Activated CD4-positive, alpha-beta T cell treated with anti-CD3 and anti-CD28 coated beads for 24 hours (primary cell): ENCODE data around the gene CLEC2D.
"Not testable (repeated sequence)": the region's sequence is repeated elsewhere in the genome, so short reads cannot be mapped to it uniquely, and the experiment has no call there.

Experiments
- DNase-seq, 2 donors: peaks; one replicate each; pipeline ENCODE4 v3.0.0-alpha.2; 2020; ENCODE audit warnings: low read depth in 2 of 2

Gene CLEC2D

DNA sequence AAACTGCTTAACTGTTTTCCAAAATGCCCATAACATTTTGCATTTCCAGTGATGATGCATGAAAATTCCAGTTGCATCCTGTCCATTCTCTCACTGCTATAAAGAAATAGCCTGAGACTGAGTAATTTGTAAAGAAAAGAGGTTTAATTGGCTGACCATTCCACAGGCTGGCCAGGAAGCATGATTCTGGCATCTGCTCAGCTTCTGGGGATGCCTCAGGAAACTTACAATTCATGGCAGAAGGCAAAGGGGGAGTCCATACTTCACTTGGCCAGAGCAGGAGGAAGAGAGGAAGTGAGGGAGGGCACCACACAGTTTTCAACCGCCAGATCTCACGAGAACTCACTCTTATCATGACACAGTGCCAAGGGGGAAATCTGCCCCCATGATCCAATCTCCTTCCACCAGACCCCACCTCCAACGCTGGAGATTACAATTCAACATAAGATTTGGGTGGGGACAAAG, 18.2 kb upstream of the CLEC2D start:
- peak in 1 of 2 donors; percentile 48 for DNase-seq

DNA sequence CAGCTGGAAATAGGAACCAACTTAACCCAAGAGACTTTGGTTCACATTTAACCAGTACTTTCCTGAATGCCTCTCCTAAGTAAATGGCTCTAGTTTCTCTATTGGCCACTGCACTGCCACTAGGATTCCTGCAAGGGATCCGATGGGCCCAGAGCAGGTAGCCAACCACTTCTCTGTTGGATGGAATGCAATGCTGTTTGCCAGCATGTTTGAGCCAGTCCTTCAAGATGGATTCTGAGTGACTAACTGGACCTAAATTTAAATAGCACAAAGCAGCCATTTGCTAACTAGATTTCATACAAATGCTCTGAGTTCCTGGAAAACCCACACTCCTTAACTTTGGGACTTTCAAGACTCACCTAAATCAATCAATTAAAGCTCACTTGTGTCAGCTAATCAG, 9.5 kb upstream of the CLEC2D start:
- no peak for DNase-seq

DNA sequence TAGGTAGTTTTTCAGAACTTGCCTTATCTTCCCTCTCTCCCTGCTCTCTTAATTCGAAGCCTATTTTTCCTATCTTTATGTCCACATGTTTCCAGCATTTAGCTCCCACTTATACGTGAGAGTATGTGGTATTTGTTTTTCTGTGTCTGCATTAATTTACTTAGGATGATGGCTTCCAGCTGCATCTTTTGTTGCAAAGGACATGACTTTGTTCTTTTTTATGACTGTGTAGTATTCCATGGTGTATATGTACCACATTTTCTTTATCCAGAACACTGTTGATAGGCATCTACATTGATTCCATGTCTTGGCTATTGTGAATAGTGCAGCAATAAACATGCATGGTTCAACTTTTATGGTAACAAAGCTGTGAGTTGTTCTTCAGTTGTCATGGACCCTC, 7.8 kb upstream of the CLEC2D start:
- no peak for DNase-seq

DNA sequence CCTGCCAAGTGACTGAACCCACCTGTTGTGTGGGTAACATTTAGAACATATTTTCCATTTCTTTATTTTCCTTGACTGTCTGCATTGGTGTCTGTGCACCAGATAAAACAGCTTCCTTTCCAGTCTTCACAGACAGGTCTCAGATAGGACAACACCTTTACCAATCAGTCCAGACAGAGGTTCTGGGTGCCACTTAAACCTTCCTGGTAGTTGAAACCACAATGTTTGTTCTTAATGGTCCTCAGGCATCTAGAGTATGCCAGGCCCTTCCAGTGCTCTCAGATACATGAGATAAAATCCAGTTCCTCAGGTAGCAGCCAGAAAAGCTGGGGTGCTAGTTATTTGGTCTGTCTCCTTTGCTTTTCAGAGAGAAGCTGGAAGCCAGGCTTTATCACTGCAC, 7.0 kb upstream of the CLEC2D start:
- no peak for DNase-seq

DNA sequence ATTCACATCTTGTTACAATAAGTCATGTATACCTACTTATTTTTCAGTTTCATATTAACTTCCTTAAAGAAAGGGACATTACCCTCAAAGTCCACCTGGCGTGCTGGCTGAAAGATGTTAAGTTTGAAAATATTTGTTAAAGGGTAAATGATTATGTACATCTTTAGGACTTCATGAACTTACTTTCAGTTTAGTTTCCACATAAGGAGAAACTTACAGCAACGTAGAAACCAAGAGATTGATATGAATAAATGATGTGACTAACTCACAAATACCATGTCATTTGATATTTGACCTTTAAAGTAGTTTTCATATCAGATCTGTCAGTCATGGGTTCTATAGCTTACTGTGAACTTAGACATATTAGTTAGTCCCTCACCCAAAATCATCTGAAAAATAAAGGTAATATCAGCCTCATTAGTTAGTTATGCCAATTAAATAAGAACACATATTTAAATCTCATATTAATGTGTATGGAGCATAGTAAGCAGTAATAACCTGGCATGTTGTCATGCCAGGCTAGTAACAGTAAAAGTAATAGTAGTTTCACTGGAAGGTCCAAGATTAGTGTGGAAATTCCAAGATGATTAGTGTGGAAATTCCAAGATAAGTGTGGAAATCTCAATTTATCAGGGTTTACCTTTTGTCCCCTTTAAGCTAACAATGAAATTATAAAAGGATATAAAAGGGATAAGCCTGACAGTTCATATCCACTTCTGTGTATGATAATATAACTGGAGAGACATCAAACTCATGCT, 1.9 kb upstream of the CLEC2D start:
- no peak for DNase-seq

DNA sequence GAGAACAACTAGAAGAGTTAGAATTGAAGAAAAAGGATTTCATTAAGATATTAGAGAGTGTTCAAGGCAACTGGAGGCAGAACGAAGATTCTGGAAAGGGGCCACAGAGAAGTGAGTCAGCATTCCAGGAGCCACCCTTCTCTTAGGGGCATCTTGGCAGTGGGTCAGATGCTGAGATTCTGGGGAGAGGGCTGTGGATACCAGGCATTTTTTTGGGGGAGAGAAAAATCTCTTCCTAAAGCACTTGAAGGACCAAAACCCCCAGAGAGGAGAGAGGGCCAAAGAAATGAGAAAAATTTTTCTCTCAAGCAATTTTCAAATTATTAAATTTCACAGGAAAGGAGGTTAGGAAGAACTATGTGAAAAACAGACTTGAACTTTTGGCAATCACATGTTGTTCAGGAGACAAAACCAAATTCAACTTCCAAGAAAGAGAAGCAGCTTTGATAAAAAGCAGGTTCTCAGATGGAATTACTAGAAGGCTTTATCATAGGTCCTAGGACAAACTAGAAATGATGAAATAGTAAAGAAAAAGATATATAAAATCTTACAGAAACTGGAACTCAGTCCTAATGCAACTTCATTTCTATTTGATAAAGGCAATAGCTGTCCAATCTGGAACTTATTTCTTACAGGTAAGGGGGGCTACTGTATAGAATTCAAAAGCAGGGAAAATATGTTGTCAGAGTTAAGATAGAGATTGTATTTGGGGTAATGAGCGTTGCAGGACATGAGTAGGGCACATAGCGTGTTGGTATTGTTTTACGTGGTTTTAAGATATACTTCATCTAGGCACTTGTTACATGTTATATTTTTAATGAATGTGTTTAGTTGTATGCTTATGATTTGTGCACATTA, 1.1 kb upstream of the CLEC2D start:
- no peak for DNase-seq

DNA sequence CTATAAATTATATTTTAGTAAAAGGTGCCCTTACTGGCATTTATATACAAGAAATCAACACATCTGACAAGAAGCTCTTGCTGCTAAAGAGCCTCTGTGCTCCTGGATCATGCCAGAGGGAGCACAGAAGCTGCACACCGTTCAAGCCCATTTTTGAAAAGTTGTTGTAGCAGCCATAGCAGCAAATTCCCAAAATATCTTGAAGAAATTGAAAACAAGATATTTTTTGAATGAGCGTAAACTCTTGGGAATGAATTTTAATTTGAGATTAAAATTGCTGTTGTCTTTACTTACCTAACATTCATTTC, 540 bp upstream of the CLEC2D start:
- DNase-seq: no peak

DNA sequence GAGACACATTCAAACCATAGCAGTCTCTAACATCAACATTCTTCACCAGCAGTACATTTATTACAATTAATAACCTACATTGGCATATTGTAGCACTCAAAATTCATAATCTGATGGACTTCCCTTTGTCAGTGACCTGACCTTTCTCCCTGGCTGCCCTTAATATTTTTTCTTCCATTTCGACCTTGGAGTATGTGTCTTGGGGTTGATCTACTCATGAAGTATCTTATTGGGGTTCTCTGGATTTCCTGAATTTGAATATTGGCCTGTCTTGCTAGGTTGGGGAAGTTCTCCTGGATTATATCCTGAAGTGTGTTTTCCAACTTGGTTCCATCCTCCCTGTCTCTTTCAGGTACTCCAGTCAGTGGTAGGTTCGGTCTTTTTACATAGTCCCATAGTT, 2.8 kb downstream of the CLEC2D start:
- not testable (repeated sequence) for DNase-seq

DNA sequence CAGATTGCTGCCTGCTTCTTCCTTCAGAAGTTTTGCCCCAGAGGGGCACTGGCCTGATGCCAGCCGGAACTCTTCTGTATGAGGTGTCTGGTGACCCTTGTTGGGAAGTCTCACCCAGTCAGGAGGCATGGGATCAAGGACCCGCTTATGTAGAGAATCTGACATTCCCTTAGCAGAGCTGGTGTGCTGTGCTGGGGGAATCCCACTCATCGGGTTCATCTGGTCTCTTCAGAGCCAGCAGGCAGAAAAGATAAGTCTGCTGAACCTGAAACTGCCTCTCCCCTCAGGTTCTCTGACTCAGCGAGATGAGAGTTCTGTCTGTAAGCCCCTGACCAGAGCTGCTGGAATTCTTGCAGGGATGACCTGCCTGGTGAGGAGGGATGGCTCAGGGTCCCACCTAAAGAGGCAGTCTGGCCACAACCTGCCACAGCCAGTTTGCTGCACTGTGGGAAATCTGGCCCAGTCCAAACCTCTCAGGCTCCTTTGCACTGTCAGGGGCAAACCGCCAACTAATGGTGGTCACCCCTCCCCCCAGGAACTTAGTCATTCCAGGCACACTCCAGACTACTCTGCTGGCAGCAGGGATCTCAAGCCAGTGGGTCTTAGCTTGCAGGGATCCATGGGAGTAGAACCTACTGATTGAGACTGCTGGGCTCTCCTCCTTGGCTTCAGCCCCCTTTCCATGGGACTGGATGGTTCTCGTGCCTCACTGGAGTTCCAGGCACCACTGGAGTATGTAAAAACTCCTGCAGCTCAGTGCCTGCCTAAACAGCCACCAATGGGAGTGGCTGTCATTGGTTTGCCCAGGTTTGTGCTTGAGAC, 4.1 kb downstream of the CLEC2D start:
- peak; percentile 58 to 60 for DNase-seq

DNA sequence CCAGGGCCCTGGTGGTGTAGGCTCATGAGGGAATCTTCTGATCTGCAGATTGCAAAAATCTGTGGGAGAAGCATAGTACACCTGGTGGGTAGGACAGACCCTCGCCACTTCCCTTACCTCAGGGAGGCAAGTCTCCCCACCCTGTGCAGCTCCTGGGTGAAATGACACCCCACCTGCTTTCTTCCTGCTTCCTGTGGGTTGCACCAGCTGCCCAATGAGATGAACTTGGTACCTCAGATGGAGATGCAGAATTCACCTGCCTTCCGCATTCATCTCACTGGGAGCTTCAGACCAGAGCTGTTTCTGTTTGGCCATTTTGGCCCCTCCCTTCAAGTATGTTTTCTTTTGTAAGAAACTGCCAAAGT, 4.7 kb downstream of the CLEC2D start:
- no peak for DNase-seq

DNA sequence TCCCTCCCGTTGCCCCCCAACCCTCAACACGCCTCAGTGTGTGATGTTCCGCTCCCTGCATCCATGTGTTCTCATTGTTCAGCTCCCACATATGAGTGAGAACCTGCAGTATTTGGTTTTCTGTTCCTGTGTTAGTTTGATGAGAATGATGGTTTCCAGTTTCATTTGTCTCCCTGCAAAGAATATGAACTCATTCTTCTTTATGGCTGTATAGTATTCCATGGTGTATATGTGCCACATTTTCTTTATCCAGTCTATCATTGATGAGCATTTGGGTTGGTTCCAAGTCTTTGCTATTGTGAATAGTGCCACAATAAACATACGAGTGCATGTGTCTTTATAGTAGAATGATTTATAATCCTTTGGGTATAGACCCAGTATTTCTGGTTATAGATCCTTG, 13.0 kb downstream of the CLEC2D start:
- DNase-seq: not testable (repeated sequence)

DNA sequence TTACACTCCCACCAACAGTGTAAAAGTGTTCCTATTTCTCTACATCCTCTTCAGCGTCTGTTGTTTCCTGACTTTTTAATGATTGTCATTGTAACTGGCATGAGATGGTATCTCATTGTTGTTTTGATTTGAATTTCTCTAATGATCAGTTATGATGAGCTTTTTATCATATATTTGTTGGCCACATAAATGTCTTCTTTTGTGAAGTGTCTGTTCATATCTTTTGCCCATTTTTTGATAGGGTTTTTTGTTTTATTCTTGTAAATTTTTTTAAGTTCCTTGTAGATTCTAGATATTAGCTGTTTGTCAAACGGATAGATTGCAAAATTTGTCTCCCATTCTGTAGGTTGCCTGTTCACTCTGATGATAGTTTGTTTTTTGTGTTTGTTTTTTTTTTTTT, 13.4 kb downstream of the CLEC2D start:
- DNase-seq: not testable (repeated sequence)

DNA sequence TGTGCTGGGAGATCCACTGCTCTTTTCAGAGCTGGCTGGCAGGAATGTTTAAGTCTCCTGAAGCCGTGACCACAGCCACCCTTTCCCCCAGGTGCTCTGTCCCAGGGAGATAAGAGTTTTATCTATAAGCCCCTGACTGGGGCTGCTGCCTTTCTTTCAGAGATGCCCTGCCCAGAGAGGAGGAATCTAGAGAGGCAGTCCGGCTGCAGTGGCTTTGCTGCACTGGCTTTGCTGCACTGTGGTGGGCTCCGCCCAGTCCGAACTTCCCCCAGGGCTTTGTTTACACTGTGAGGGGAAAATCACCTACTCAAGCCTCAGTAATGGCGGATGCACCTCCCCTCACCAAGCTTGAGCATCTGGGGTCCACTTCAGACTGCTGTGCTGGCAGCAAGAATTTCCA, 15.9 kb downstream of the CLEC2D start:
- DNase-seq: not testable (repeated sequence)

DNA sequence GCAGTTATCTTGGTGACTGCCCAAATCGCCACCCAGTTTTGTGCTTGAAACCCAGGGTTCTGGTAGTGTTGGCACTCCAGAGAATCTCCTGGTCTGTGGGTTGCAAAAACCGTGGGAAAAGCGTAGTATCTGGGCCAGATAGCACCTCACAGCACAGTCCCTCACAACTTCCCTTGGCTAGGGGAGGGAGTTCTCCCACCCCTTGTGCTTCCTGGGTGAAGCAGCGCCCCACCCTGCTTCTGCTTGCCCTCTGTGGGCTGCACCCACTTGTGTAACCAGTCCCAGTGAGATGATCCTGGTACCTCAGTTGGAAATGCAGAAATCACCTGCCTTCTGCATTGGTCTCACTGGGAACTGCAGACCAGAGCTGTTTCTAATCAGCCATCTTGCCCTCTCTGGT, 16.4 kb downstream of the CLEC2D start:
- DNase-seq: no peak

DNA sequence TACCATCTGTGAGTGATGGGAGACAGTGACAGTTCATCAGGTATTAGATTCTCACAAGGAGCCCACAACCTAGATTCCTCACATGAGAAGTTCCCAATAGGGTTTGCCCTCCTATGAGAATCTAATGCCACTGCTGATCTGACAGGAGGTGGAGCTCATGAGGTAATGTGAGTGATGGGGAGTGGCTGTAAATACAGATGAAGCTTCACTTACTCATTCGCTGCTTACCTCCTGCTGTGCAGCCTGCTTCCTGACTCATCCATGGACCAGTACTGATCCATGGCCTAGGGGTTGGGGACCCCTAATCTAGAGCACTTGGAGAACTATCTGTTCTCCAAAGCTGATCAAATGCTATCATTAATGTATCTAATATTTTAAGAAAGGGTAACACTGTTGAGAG, 17.7 kb downstream of the CLEC2D start:
- DNase-seq: no peak

DNA sequence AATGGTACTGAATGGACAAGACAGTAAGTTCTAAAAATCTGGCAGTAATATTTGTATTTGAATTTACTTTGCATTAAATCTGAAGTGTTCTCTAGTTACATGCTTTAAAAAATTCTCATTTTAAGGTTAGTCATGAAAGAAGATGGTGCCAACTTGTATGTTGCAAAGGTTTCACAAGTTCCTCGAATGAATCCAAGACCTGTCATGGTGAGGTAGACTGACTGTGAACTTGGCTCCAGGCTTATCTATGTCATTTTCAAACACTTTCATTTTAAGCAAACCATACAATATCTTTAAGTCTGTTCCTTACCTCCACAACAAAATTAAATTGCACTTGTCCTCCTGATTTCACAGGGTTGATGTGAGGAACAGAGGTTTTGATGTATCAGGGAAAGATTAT, 23.4 kb downstream of the CLEC2D start:
- no peak for DNase-seq

DNA sequence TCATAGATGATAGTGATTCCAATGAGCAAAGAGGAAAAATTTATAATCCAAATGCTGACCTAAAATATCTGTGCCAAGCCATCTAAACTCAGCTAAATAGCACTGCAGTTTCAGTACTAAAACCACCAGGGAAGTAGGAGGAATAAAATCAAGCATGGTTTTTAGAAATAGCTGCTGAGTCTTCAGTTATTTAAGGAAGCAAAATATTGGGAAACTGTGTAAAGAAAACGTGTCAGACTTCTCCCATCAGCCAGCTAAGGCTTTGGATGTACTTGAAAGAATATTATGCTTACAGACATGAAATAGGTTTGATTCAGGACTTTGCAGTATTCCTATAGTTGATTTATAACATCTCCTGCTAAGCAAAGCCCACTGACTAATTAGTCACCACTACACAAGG, 24.7 kb downstream of the CLEC2D start:
- no peak for DNase-seq

DNA sequence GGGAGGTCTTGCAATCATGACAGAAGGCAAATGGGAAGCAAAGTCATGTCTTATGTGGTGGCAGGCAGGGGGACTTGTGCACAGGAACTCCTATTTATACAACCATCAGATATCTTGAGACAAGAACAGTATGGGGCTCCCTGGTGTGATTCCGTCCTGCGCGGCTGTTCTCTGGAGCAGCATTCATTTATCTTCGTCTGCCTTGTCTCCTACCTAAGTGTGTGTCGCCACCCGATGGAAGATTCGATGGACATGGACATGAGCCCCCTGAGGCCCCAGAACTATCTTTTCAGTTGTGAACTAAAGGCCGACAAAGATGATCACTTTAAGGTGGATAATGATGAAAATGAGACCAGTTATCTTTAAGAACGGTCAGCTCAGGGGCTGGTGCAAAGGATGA, 25.6 kb downstream of the CLEC2D start:
- not testable (repeated sequence) for DNase-seq

DNA sequence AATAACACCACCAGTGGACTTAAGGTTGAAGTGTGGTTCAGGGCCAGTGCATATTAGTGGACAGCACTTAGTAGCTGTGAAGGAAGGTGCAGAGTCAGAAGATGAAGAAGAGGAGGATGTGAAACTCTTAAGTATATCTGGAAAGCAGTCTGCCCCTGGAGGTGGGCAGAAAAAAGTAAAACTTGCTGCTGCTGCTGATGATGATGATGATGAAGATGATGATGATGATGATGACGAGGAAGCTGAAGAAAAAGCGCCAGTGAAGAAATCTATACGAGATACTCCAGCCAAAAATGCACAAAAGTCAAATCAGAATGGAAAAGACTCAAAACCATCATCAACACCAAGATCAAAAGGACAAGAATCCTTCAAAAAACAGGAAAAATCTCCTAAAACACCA, 26.1 kb downstream of the CLEC2D start:
- not testable (repeated sequence) for DNase-seq

DNA sequence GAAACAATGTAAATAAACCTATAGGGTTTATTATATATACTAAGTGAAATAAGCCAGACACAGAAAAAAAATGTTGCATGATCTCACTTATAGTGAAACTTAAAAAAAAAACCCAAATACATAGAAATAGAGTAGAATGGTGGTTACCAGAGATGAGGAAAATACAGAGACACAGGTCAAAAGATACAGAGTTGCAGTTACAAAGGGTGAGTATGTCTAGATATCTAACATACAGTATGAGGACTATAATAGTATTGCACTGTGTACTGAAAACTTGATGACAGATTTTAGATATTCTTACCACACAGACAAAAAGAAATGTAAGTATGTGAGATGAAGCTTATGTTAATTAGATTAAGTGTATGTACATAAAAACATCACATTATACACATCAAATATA, 28.1 kb downstream of the CLEC2D start:
- DNase-seq: no peak

DNA sequence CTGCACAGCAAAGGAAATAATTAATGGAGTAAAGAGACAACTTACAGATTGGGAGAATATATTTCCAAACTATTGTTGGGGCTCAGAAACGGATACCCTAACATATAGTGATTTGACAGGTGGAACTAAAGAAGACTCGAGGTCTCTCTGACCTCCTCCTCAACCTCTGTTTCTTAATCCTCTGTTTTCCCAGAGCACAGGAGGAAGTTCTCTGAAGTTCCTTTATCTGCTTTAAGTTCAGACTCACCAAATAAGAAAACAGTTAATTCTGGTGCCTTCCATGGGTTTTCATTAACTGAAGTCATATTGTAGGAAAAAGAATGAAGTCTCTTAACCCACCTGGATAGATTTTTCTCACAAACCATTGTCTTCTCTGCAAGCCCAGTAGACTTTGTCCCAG, 29.2 kb downstream of the CLEC2D start:
- DNase-seq: no peak

DNA sequence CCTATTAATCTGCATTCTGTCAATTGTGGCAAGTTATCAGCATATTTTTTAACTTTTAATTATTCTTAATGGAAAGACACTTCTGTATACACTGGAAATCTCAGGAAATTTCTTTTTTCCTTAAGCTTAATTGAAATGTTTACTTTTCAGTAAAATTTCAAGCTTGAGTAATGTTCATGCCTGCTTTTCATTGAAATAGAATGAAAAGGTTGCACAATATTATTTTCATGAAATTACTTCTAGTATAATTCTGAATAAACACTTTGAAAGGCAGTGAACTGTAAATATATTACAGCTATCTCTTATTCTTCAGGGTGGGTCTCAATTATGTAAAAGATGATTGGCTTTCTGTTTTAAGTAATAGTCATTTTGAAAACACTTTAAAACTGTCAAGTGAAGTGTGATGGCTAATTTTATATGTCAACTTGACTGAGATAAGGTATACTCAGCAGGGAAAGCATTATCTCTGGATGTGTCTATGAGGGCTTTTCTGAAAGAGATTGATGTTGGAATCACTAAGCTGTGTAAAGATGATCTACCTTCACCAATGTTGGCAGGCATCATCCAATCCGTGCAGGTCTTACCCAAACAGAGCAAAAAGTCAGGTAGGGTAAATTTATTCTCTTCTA, 29.9 kb downstream of the CLEC2D start:
- DNase-seq: no peak
